ENCODE data around the gene MPC1. TPM values are rescaled to one million over a fixed set of nuclear protein-coding genes. Genes with fewer than 3 reads are reported as not detected.

MPC1 gene
- total and polyA plus RNA-seq, 8 donors = 36.5 to 56.7 (median 42.8) TPM

DNA sequence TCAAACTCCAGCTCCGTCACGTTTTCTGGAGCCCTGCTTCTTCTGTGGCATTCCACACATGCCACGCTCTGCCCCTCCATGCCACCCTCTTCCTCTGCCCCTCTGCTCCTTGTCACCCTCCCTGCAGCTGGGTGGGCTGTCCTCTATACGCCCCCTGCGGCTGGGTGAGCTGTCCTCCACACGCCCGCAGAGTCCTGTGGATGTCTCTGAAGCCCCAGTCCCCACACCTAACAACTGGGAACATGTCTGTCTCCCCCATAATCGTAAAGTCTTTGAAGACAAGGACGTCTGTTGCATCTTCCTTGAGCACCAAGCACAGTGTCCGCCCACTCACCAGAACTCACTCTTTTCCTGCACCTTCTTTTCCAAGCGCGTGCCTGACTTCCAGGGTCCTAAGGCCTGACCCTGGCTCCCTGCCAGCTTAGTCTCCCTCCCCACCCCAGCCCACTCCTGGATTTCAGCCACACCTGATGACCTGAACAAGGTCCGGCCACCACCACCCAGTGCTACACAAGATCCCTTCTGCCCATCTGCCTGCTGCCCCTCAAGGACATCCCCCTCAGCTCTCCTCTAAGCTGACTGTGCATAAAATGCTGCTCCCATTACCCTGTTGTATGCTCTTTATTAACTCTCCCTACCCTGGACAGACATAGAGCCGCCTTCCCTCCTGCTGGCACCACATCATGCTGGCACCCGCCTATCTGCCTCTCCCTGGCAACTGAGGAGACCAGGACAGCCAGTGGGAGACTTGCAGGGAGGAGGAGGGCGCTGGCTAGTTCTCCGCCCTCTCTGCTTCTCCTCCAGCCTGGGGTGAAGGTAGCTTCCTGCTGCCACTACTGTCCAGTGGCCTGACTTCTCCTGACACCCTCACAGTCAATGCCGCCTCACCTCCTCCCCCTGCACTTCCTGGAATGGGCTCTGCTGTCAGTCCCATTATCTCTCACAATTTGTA is 63.8 kb downstream of the MPC1 start:
- Histone ChIP-seq H3K4me3 (no peak overlapping the region), H3K36me3 (peaks cover 0 to 54% of the 10 kb centered on the region in 2 donors), H3K27me3 (no peaks in the 10 kb centered on the region), H3K27ac (no peak overlapping the region), H3K9me3 (no peaks in the 10 kb centered on the region), H3K4me1 (no peaks in the 10 kb centered on the region)
- TF ChIP-seq, protein P1, sequence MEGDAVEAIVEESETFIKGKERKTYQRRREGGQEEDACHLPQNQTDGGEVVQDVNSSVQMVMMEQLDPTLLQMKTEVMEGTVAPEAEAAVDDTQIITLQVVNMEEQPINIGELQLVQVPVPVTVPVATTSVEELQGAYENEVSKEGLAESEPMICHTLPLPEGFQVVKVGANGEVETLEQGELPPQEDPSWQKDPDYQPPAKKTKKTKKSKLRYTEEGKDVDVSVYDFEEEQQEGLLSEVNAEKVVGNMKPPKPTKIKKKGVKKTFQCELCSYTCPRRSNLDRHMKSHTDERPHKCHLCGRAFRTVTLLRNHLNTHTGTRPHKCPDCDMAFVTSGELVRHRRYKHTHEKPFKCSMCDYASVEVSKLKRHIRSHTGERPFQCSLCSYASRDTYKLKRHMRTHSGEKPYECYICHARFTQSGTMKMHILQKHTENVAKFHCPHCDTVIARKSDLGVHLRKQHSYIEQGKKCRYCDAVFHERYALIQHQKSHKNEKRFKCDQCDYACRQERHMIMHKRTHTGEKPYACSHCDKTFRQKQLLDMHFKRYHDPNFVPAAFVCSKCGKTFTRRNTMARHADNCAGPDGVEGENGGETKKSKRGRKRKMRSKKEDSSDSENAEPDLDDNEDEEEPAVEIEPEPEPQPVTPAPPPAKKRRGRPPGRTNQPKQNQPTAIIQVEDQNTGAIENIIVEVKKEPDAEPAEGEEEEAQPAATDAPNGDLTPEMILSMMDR (IDR thresholded peaks at IDR 0.05) = no peak
- no peak for DNase-seq
- no peak for ATAC-seq
- intact Hi-C loops (cut with DNase I) = loop anchor here in 1 of 2 donors (10.0 kb wide), 1 partner anchor 86 kb away; no protein-coding TSS in a partner anchor

DNA sequence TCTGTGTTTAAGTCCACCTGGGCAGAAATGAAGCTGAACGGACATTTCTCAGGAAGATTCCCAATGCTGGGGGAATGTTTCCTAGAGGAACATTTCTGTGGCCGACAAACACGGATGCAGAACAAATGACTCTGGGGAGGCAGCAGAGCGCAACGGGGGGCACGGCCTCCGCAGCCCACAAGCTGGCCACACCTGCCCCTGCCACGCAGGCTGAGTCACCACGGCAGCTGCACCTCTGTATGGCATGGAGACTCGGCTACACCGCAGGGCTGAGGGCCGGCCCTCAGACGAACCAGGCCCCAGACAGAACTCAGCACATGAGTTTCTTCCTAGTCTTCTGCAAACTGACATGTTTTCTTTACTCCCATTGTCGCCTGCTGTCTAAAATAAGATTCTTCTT is 64.5 kb downstream of the MPC1 start:
- TF ChIP-seq, protein P1 (IDR thresholded peaks at IDR 0.05) = no peak
- Histone ChIP-seq H3K4me3 (no peak overlapping the region), H3K36me3 (peaks cover 0 to 47% of the 10 kb centered on the region in 2 donors), H3K27ac (no peak overlapping the region), H3K27me3 (no peaks in the 10 kb centered on the region), H3K9me3 (no peaks in the 10 kb centered on the region), H3K4me1 (no peaks in the 10 kb centered on the region)
- ATAC-seq (no peak), DNase-seq (no peak)
- intact Hi-C loops (cut with DNase I) = loop anchor here in 1 of 2 donors (10.0 kb wide), 1 partner anchor 87 kb away; no protein-coding TSS in a partner anchor

DNA sequence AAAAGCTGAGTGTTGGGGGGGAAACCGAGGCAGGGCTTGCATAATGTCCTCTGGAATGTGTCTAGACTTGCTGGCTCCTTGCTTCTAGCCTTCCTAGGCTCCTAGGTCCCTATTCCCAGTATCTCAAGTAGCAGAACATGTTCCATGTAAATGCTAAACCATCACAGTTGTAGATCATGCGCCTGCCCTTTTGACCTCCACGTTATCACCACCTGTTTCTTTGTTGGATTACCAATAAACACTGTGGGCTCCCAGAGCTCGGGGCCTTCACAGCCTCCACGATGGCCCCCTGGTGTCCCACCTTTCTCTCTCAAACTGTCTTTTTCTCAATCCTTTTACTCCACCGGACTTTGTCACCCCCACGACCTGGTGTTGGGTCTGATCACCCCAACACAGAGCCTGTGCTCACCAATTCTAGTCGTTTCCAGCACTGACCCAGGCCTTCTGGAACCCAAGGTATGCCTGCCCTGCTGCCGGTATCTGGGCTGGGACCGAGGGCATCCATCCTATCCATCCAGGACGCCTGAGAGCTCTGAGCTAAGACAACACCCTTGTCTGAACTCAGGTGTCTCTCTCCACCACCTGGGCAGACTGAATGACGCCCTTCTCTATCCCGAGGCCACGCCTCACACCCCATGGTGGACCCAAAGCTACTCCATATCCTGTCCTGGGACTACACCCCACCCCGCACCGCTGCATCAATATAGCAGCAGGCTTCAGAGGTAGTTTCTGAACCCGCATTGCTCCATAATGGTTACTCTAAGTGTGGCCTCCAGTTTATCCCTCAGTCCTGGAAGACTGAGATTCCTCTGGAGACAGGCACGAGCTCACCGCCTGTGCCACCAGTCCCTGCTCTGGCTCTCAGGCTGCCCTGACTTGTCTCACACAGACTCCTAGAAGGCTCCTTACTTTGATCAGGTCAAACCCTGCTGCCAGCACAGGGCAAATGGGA is 65.2 kb downstream of the MPC1 start:
- Histone ChIP-seq H3K27ac (no peak overlapping the region), H3K4me1 (no peaks in the 10 kb centered on the region), H3K4me3 (no peak overlapping the region), H3K27me3 (no peaks in the 10 kb centered on the region), H3K9me3 (no peaks in the 10 kb centered on the region), H3K36me3 (peaks cover 0 to 40% of the 10 kb centered on the region in 2 donors)
- DNase-seq = no peak
- TF ChIP-seq, protein P1 (IDR thresholded peaks at IDR 0.05) = no peak
- intact Hi-C loops (cut with DNase I) = loop anchor here in 1 of 2 donors (10.0 kb wide), 1 partner anchor 87 kb away; no protein-coding TSS in a partner anchor
- no peak for ATAC-seq

DNA sequence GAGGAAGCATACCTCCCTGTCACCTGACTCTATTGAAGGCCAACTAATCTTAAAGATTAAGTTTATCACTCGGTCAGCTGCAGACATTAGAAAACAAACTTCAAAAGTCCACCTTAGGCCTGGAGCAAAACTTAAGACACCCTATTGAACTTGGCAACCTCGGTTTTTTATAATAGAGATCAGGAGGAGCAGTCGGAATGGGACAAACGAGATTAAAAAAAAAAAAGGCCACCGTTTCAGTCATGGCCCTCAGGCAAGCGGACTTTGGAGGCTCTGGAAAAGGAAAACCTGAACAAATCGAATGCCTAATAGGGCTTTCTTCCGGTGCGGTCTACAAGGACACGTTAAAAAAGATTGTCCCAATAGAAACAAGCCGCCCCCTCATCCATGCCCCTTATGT is 67.3 kb downstream of the MPC1 start:
- DNase-seq (no peak), ATAC-seq (no peak)
- no peaks in the 10 kb centered on the region for H3K4me1 ChIP-seq
- H3K4me3 ChIP-seq = no peak overlapping the region
- peaks cover 0 to 20% of the 10 kb centered on the region in 2 donors for H3K36me3 ChIP-seq
- intact Hi-C loops (cut with DNase I) = loop anchor here in 1 of 2 donors (10.0 kb wide), 1 partner anchor 89 kb away; no protein-coding TSS in a partner anchor
- H3K27me3 ChIP-seq = peaks cover 0 to 7% of the 10 kb centered on the region in 2 donors
- no peak overlapping the region for H3K27ac ChIP-seq
- TF ChIP-seq, protein P1 (IDR thresholded peaks at IDR 0.05) = no peak
- H3K9me3 ChIP-seq = no peaks in the 10 kb centered on the region

Other genes starting within 250 kb of the MPC1 start
- gene TBXT, start 215.1 kb downstream of the MPC1 start, total RNA-seq = not detected
- gene TBXT, start 215.1 kb downstream of the MPC1 start, polyA plus RNA-seq (ENCODE audit: insufficient read length in 6 of 6) = not detected
- gene PRR18, start 74.5 kb downstream of the MPC1 start, total RNA-seq = under 1 TPM; 0.09 to 0.94 TPM
- gene PRR18, start 74.5 kb downstream of the MPC1 start, polyA plus RNA-seq (ENCODE audit: insufficient read length in 6 of 6) = under 1 TPM; 0.29 to 0.67 (median 0.40) TPM
- gene SFT2D1, start 40.4 kb downstream of the MPC1 start, total RNA-seq = 10 to 100 TPM; 51.0 to 63.8 TPM
- gene SFT2D1, start 40.4 kb downstream of the MPC1 start, polyA plus RNA-seq (ENCODE audit: insufficient read length in 6 of 6) = 10 to 100 TPM; 49.5 to 61.7 (median 59.9) TPM
- gene RAMACL, start 203.7 kb upstream of the MPC1 start, total RNA-seq = 1 to 10 TPM; 3.2 to 6.0 TPM
- 1 to 10 TPM in 1 of 6 donors, under 1 TPM in 5; 0.27 to 1.0 (median 0.38) TPM for gene RAMACL, start 203.7 kb upstream of the MPC1 start, polyA plus RNA-seq (ENCODE audit: insufficient read length in 6 of 6)
- gene RPS6KA2, start 244.3 kb upstream of the MPC1 start, total RNA-seq = 100 to 1,000 TPM; 126 to 160 TPM
- 10 to 100 TPM; 42.0 to 48.9 (median 47.3) TPM for gene RPS6KA2, start 244.3 kb upstream of the MPC1 start, polyA plus RNA-seq (ENCODE audit: insufficient read length in 6 of 6)

Measured in left lung (tissue), 10 donors.